CD14-positive monocyte (primary cell): ENCODE results near the gene HOGA1. TPM values are rescaled to one million over a fixed set of nuclear protein-coding genes. Genes with fewer than 3 reads are reported as not detected.

Source experiments
- DNase-seq, 3 donors: peaks; one replicate each; pipeline ENCODE4 v3.0.0-alpha.2; 2011 to 2022
- H2AFZ ChIP-seq: 2 replicates; pipeline ENCODE4 v1.6.0; 2012; ENCODE audit warnings: mild to moderate bottlenecking, low read depth, low read length, inconsistent platforms; ENCODE audit not compliant: insufficient read depth, poor library complexity, severe bottlenecking
- H3K27ac ChIP-seq, 2 donors: 1 replicate in 1 of 2; 2 replicates in 1 of 2; pipeline ENCODE4 v1.5.1; 2012 to 2013; ENCODE audit warnings: low read length in 2 of 2, control low read depth in 1 of 2, inconsistent platforms in 1 of 2, low read depth in 1 of 2, mild to moderate bottlenecking in 1 of 2
- H3K27me3 ChIP-seq, 2 donors: one replicate each; pipeline versions ENCODE4 v1.6.0 to v1.6.1; 2011 to 2013; ENCODE audit warnings: low read length in 2 of 2; ENCODE audit not compliant: control insufficient read depth in 2 of 2, insufficient read depth in 2 of 2
- H3K36me3 ChIP-seq, 2 donors: replicated peaks in 1 of 2; 1 replicate in 1 of 2; 2 replicates in 1 of 2; pipeline versions ENCODE4 v1.5.1 to v1.6.1; 2012 to 2013; ENCODE audit warnings: low read length in 2 of 2, control low read depth in 1 of 2, inconsistent platforms in 1 of 2, mild to moderate bottlenecking in 1 of 2; ENCODE audit not compliant: insufficient read depth in 2 of 2, control insufficient read depth in 1 of 2
- H3K4me1 ChIP-seq, 2 donors: 1 replicate in 1 of 2; 2 replicates in 1 of 2; pipeline versions ENCODE4 v1.5.1 to v1.6.1; 2012 to 2013; ENCODE audit warnings: low read length in 2 of 2, control low read depth in 1 of 2, inconsistent platforms in 1 of 2, mild to moderate bottlenecking in 1 of 2, moderate library complexity in 1 of 2; ENCODE audit not compliant: insufficient read depth in 2 of 2, control insufficient read depth in 1 of 2
- H3K4me2 ChIP-seq: replicated peaks from 2 replicates; pipeline ENCODE3; 2012; ENCODE audit warnings: low read length, moderate library complexity, mild to moderate bottlenecking; ENCODE audit not compliant: poor library complexity, severe bottlenecking; ENCODE audit errors: extremely low read depth
- H3K4me3 ChIP-seq, 3 experiments: fragments of 200-600 bp in 1 of 3; sonication (generic) in 1 of 3; replicated peaks in 1 of 3; 1 replicate in 2 of 3; 2 replicates in 1 of 3; pipeline ENCODE4 v1.5.1; 2011 to 2013; ENCODE audit warnings: low read length in 3 of 3, mild to moderate bottlenecking in 3 of 3, control low read depth in 2 of 3, low read depth in 2 of 3, inconsistent platforms in 1 of 3, moderate library complexity in 1 of 3
- H3K79me2 ChIP-seq: 2 replicates; pipeline ENCODE4 v1.6.0; 2012; ENCODE audit warnings: mild to moderate bottlenecking, control low read depth, inconsistent platforms, low read length, moderate library complexity; ENCODE audit not compliant: insufficient read depth
- H3K9ac ChIP-seq: 2 replicates; pipeline ENCODE4 v1.6.0; 2017; ENCODE audit warnings: low read length, mild to moderate bottlenecking; ENCODE audit not compliant: insufficient read depth, poor library complexity, severe bottlenecking
- H3K9me3 ChIP-seq, 2 donors: replicated peaks in 1 of 2; 1 replicate in 1 of 2; 2 replicates in 1 of 2; pipeline versions ENCODE4 v1.5.1 to v1.6.1; 2012 to 2013; ENCODE audit warnings: low read length in 2 of 2, control low read depth in 1 of 2; ENCODE audit not compliant: control insufficient read depth in 1 of 2, insufficient read depth in 1 of 2
- H4K20me1 ChIP-seq: 2 replicates; pipeline ENCODE4 v1.6.0; 2012; ENCODE audit warnings: mild to moderate bottlenecking, low read length, control low read depth, moderate library complexity; ENCODE audit not compliant: insufficient read depth
- H3K27ac Mint-ChIP-seq, 7 donors: one replicate each; pipeline ENCODE4 v1.8.0; 2020; ENCODE audit warnings: mild to moderate bottlenecking in 7 of 7, mixed read lengths in 7 of 7, moderate library complexity in 6 of 7, inconsistent platforms in 2 of 7
- H3K27me3 Mint-ChIP-seq, 3 donors: one replicate each; pipeline ENCODE4 v1.8.0; 2021 to 2022; ENCODE audit warnings: low read depth in 3 of 3, mild to moderate bottlenecking in 3 of 3, mixed read lengths in 3 of 3, moderate library complexity in 3 of 3, inconsistent platforms in 1 of 3
- H3K36me3 Mint-ChIP-seq, 2 donors: one replicate each; pipeline ENCODE4 v1.8.0; 2020; ENCODE audit warnings: mixed read lengths in 2 of 2, inconsistent platforms in 1 of 2, mild to moderate bottlenecking in 1 of 2
- H3K4me1 Mint-ChIP-seq: one replicate; pipeline ENCODE4 v1.8.0; 2020; ENCODE audit warnings: mild to moderate bottlenecking, mixed read lengths
- H3K4me3 Mint-ChIP-seq, 2 donors: one replicate each; pipeline ENCODE4 v1.8.0; 2020; ENCODE audit warnings: mild to moderate bottlenecking in 2 of 2, mixed read lengths in 2 of 2, moderate library complexity in 1 of 2
- H3K9me3 Mint-ChIP-seq, 7 donors: one replicate each; pipeline ENCODE4 v1.8.0; 2020 to 2022; ENCODE audit warnings: mixed read lengths in 7 of 7, mild to moderate bottlenecking in 6 of 7, moderate library complexity in 6 of 7, inconsistent platforms in 2 of 7
- WGBS: methylation state at CpG from one replicate; pipeline ENCODE4 v1.1.5; 2013; ENCODE audit warnings: missing lambda C conversion rate; ENCODE audit not compliant: insufficient coverage; 5-methylcytosine and 5-hydroxymethylcytosine counted together
- intact Hi-C, 2 donors: fragments of 100-400 bp; cut with micrococcal nuclease; formaldehyde crosslinking; loops; one replicate each; pipeline versions ENCODE4 v1.15.0 to v1.15.1; 2023
- polyA plus RNA-seq, 3 donors: library from polyadenylated mRNA; depleted of rRNA in 1 of 3; unstranded in 2 of 3; stranded (reverse) in 1 of 3; fragments of 300-500 nt in 2 of 3; fragments of >200 nt in 1 of 3; fragmentation: Illumina TruSeq in 2 of 3; gene quantifications; 1 replicate in 2 of 3; 2 replicates in 1 of 3; pipeline ENCODE4 v1.2.3, GENCODE V29; 2012 to 2021
- TF ChIP-seq, protein P1 (sequence below): fragments of 200-600 bp; IDR thresholded peaks from one replicate; pipeline ENCODE4 v1.8.0; 2022; ENCODE audit warnings: antibody characterized with exemption, mild to moderate bottlenecking

The HOGA1 gene
- polyA plus RNA-seq, 3 donors, result not detected

DNA sequence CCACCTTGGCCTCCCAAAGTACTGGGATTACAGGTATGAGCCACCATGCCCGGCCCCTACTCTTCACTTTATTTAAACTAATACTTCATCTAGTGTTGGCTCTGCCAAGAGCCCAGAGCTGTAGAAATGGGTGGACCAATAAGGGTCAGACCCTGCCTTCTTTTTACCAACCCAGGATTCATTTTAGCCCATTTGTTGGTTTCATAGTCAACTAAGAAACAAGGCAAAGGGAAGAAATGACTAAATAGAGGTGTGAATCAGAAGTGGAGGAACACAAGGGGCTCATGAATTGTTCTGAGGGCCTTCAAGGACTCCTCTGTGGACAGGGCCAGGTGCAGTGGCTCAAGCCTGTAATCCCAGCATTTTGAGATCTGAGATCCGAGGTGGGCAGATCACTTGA lies 10.5 kb upstream of the HOGA1 start:
- Mint-ChIP-seq H3K27ac (no peak overlapping the region), H3K4me1 (no peaks in the 10 kb centered on the region), H3K9me3 (no peaks in the 10 kb centered on the region), H3K27me3 (peaks cover 6 to 14% (median 13%) of the 10 kb centered on the region in 3 donors), H3K36me3 (peaks cover 20 to 31% of the 10 kb centered on the region in 2 donors), H3K4me3 (no peak overlapping the region)
- DNase-seq, result no peak
- H3K9me3 ChIP-seq, result no peaks in the 10 kb centered on the region
- H3K4me3 ChIP-seq, result no peak overlapping the region
- H3K27me3 ChIP-seq, result peaks cover 0 to 6% of the 10 kb centered on the region in 2 donors
- no CpG with 5 or more reads among the region's 2 CpGs for WGBS
- TF ChIP-seq, protein P1, sequence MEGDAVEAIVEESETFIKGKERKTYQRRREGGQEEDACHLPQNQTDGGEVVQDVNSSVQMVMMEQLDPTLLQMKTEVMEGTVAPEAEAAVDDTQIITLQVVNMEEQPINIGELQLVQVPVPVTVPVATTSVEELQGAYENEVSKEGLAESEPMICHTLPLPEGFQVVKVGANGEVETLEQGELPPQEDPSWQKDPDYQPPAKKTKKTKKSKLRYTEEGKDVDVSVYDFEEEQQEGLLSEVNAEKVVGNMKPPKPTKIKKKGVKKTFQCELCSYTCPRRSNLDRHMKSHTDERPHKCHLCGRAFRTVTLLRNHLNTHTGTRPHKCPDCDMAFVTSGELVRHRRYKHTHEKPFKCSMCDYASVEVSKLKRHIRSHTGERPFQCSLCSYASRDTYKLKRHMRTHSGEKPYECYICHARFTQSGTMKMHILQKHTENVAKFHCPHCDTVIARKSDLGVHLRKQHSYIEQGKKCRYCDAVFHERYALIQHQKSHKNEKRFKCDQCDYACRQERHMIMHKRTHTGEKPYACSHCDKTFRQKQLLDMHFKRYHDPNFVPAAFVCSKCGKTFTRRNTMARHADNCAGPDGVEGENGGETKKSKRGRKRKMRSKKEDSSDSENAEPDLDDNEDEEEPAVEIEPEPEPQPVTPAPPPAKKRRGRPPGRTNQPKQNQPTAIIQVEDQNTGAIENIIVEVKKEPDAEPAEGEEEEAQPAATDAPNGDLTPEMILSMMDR, result no peak
- no peak overlapping the region for H3K9ac ChIP-seq
- H2AFZ ChIP-seq, result no peak overlapping the region
- peaks cover 4% of the 10 kb centered on the region for H4K20me1 ChIP-seq
- H3K36me3 ChIP-seq, result peaks cover 21 to 34% of the 10 kb centered on the region in 2 donors
- H3K79me2 ChIP-seq, result no peaks in the 10 kb centered on the region
- no peak overlapping the region for H3K4me2 ChIP-seq
- intact Hi-C loops, result loop anchor here in 1 of 2 donors (10.0 kb wide), 2 partner anchors 91 to 161 kb away; partner anchors contain the start of gene ZFYVE27
- H3K4me1 ChIP-seq, result no peaks in the 10 kb centered on the region
- H3K27ac ChIP-seq, result no peak overlapping the region

DNA sequence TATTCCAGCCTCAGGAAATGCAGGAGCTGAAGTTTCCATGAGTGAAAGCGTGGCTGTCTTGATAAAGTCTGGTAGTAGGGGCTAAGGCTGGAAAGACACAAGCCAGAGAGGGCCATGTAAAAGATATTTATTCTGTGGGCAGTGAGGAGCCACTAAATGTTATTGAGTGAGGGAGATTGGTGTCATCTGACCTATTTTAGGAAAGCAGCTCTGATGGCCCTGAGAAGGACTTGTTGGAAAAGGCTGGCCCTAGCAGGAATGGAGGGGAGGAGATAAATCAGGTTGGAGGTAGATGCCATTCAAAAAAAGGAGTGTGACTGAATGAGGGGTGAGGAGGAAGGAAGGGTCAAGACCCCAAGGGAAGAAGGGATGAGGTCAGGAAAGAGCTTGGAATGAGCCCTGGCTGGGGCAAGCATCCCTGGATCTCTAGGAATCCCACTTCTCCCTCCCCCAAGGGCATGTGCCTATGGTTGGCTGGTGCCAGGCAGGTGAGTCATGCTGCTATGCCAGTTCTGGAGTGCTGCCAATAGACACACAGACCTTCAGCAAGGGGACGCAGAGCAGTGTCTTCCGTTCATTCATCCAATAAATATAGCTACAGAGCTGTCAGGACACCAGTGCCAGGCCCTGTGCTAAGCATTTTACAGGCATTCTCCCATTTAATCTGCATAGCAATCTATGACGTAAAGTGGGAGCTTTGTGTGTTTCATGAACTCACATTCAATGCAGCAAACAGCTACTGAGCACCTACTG lies 9.6 kb upstream of the HOGA1 start:
- WGBS, result 52% methylated on average over 3 of the region's 4 CpGs

More for the DNA sequence above, 9.6 kb upstream of the HOGA1 start:
- H3K79me2 ChIP-seq, result no peaks in the 10 kb centered on the region
- H3K27ac ChIP-seq, result no peak overlapping the region
- Mint-ChIP-seq H3K27me3 (peaks cover 6 to 20% (median 15%) of the 10 kb centered on the region in 3 donors), H3K9me3 (no peaks in the 10 kb centered on the region), H3K36me3 (peaks cover 12 to 22% of the 10 kb centered on the region in 2 donors), H3K27ac (no peak overlapping the region), H3K4me1 (no peaks in the 10 kb centered on the region), H3K4me3 (no peak overlapping the region)
- H3K9ac ChIP-seq, result no peak overlapping the region
- TF ChIP-seq, protein P1, result no peak
- intact Hi-C loops, result loop anchor here in 1 of 2 donors (10.0 kb wide), 2 partner anchors 90 to 160 kb away; partner anchors contain the start of gene ZFYVE27
- H3K4me1 ChIP-seq, result no peaks in the 10 kb centered on the region
- H4K20me1 ChIP-seq, result peaks cover 4% of the 10 kb centered on the region
- no peaks in the 10 kb centered on the region for H3K9me3 ChIP-seq
- no peak overlapping the region for H3K4me2 ChIP-seq
- peak in 2 of 3 donors; percentile 12 to 18 for DNase-seq
- H3K36me3 ChIP-seq, result peaks cover 13 to 26% of the 10 kb centered on the region in 2 donors
- H3K4me3 ChIP-seq, result no peak overlapping the region
- no peak overlapping the region for H2AFZ ChIP-seq
- peaks cover 0 to 6% of the 10 kb centered on the region in 2 donors for H3K27me3 ChIP-seq
